ENCODE results near the gene TCF12. TPM values are rescaled to one million over a fixed set of nuclear protein-coding genes. Genes with fewer than 3 reads are reported as not detected.

The TCF12 gene
- total RNA-seq, 4 donors from 2014 or later = 50.5 to 117 (median 89.8) TPM

DNA sequence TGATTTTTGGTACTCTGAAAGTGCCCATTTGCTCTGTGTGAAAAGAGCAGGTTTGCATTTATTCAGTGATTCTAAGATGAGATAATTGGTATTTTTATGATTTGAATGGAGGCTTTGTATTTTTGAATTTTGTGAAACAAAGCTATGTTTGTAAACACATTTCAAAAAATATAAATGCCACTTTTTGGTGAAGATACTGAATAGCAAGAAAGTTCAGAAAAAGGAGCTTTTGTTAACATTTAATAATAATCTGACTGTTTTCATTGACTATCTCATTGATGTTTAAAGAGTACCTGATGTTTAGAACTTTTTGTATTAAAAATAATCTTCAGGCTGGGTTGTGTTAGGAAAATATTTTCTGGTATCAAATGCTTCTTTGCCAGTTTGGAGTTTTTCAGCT, 23.7 kb downstream of the TCF12 start:
- no peak for DNase-seq (ENCODE audit: low spot score in 2 of 2)
- intact Hi-C loops (cut with DNase I; ENCODE audit: low total_unique reads) = no loop called here
- TF ChIP-seq, protein P1, sequence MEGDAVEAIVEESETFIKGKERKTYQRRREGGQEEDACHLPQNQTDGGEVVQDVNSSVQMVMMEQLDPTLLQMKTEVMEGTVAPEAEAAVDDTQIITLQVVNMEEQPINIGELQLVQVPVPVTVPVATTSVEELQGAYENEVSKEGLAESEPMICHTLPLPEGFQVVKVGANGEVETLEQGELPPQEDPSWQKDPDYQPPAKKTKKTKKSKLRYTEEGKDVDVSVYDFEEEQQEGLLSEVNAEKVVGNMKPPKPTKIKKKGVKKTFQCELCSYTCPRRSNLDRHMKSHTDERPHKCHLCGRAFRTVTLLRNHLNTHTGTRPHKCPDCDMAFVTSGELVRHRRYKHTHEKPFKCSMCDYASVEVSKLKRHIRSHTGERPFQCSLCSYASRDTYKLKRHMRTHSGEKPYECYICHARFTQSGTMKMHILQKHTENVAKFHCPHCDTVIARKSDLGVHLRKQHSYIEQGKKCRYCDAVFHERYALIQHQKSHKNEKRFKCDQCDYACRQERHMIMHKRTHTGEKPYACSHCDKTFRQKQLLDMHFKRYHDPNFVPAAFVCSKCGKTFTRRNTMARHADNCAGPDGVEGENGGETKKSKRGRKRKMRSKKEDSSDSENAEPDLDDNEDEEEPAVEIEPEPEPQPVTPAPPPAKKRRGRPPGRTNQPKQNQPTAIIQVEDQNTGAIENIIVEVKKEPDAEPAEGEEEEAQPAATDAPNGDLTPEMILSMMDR (IDR thresholded peaks at IDR 0.05) = no peak
- no peak for TF ChIP-seq POLR2A (IDR thresholded peaks at IDR 0.05)
- H3K4me3 ChIP-seq (ENCODE audit: low read depth, poor library complexity, severe bottlenecking) = no peak overlapping the region

DNA sequence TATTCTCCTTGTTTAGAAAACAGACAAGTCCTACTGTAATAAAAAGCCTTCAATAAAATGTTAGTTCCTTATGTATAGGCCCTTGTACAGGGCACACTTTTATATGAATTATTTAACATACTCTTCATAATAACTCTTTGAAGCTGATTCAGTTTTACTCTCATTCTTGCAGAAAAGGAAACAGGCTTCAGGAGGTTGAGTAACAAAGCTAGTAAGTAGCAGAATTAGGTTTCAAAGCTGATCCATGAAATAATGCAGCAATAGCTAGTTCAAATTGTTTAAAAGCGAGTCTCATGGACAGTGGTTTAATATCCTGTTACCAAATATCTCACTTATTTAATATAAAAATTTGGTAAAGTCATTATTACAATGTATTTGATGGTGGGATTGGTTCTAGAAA, 25.0 kb downstream of the TCF12 start:
- intact Hi-C loops (cut with DNase I; ENCODE audit: low total_unique reads) = no loop called here
- TF ChIP-seq, protein P1 (IDR thresholded peaks at IDR 0.05) = no peak
- no peak for TF ChIP-seq POLR2A (IDR thresholded peaks at IDR 0.05)
- WGBS, 2 donors = 93 to 100% methylated on average over 1 of the region's 1 CpG
- H3K4me3 ChIP-seq (ENCODE audit: low read depth, poor library complexity, severe bottlenecking) = no peak overlapping the region
- DNase-seq (ENCODE audit: low spot score in 2 of 2) = no peak

DNA sequence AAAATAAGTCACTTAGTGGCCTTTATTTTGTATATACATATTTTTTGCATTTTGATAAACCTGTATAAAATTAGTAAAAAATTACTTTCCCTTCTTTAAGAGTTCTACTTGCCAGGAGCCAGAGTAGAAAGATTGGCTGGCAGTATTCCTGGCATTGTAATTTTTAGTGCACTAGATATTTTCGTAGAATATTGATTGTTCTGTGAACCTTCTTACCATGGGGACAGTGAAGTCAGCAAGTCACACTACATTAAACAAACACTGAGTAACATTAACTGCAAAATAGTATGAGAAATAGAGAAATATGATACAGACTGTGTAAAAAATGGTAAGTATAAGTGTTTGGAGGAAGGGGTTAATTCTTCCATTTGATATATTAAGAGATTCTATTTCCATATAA, 26.0 kb downstream of the TCF12 start:
- TF ChIP-seq, protein P1 (IDR thresholded peaks at IDR 0.05) = no peak
- no peak for TF ChIP-seq POLR2A (IDR thresholded peaks at IDR 0.05)
- WGBS, 2 donors = 80 to 90% methylated on average over 1 of the region's 1 CpG
- no peak overlapping the region for H3K4me3 ChIP-seq (ENCODE audit: low read depth, poor library complexity, severe bottlenecking)
- no peak for DNase-seq (ENCODE audit: low spot score in 2 of 2)
- intact Hi-C loops (cut with DNase I; ENCODE audit: low total_unique reads) = no loop called here

DNA sequence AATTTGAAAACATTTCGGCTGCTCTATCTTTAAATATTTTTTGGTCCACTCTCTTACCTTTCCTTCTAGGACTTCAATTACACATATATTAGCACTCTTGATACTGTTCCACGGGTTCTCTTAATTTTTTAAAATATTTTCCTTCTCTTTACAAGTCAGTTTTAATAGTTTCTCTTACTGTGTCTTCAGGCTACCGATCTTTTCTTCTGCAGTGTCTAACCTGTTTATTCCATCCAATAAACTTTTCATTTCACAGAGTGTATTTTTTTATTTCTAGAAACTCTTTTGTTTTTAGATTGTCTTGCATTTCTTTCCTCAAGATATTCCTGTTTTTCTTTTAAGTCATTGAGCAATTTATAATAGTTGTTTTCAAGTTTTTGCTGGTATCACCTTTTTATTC, 27.7 kb downstream of the TCF12 start:
- intact Hi-C loops (cut with DNase I; ENCODE audit: low total_unique reads) = no loop called here
- DNase-seq (ENCODE audit: low spot score in 2 of 2) = no peak
- TF ChIP-seq, protein P1 (IDR thresholded peaks at IDR 0.05) = no peak
- TF ChIP-seq POLR2A (IDR thresholded peaks at IDR 0.05) = no peak
- 97 to 98% methylated on average over 3 of the region's 3 CpGs for WGBS, 2 donors
- no peak overlapping the region for H3K4me3 ChIP-seq (ENCODE audit: low read depth, poor library complexity, severe bottlenecking)

DNA sequence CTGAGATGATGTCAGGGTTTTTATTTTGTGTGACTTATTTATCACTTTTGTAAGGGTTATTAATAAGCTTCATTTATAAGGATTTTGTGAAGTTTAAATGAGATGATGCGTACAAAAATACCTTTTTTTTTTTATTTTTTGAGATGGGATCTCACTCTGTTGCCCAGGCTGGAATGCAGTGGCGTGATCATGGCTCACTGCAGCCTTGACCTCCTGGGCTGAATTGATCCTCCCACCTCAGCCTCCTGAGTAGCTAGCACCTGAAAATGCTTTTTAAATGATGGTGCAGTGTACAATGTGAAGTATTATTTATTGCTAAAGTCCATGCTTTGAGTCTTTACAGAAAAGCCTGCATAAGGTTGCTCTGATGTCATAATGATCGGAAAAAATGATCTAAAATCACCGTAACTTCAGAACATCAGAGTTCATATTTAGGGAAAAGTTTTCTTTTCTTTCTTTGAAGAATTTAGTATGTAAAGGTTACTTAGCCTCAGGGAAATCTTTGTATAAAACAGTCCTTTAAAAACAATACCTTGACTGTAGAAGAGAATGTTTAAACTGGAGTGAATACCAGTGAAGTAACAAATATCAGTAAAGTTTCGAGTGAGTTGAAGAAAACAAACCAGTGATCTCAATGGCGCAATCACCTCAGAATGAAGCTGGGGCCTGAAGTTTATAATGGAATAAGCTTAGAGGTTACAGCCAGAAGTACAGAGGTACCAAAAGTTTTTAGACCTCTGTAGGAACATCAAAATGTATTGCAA, 29.7 kb downstream of the TCF12 start:
- TF ChIP-seq, protein P1 (IDR thresholded peaks at IDR 0.05) = no peak
- no peak for TF ChIP-seq POLR2A (IDR thresholded peaks at IDR 0.05)
- WGBS, 2 donors = 91 to 93% methylated on average over 6 of the region's 6 CpGs
- no peak overlapping the region for H3K4me3 ChIP-seq (ENCODE audit: low read depth, poor library complexity, severe bottlenecking)
- DNase-seq (ENCODE audit: low spot score in 2 of 2) = no peak
- intact Hi-C loops (cut with DNase I; ENCODE audit: low total_unique reads) = no loop called here

DNA sequence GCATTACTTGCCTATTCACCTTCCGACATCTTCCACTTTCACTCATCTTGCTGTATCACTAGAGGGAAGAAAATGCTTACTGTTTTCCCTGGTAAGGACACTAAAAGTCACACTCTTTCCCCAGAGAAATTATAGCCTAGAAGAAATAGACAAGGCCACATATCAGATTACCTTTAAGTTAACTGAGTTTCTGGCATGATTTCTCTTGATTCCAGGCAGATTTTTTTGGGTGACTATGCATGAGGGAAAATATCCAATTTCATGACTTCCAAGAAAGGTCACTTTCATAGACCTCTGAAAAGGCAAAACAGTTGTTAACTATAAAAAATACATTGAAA, 30.3 kb downstream of the TCF12 start:
- H3K4me3 ChIP-seq (ENCODE audit: low read depth, poor library complexity, severe bottlenecking) = no peak overlapping the region
- TF ChIP-seq POLR2A (IDR thresholded peaks at IDR 0.05) = no peak
- TF ChIP-seq, protein P1 (IDR thresholded peaks at IDR 0.05) = no peak
- DNase-seq (ENCODE audit: low spot score in 2 of 2) = no peak
- WGBS, 2 donors = 87 to 88% methylated on average over 1 of the region's 1 CpG
- intact Hi-C loops (cut with DNase I; ENCODE audit: low total_unique reads) = no loop called here
